ENCODE measurements around the gene TRIM7. TPM values are rescaled to one million over a fixed set of nuclear protein-coding genes. Genes with fewer than 3 reads are reported as not detected.

The TRIM7 gene
- total RNA-seq, 1 donor from 2014 or later = not detected

DNA sequence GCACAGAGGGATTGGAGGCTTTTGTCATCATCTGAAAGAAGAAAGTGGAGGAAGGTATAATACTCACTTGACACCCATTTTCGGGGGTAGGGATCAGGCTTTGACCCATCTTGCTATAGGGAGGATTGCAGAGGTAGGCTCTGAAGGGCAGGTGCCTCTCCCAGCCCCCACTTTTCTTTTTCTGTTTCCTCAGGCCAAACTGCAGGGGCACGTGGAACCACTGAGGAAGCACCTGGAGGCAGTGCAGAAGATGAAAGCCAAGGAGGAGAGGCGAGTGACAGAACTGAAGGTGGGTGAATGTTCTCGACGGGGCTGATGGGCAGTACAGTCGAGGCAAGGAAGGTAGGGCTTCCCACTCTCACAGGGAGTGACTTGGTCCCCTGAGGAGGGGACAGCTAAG, 25.6 kb upstream of the TRIM7 start:
- Mint-ChIP-seq H3K9me3 (no peaks in the 10 kb centered on the region), H3K27me3 (ENCODE audit: low read depth) (peaks cover 22% of the 10 kb centered on the region), H3K36me3 (ENCODE audit: low read depth) (peaks cover 12% of the 10 kb centered on the region), H3K4me1 (peaks cover 7% of the 10 kb centered on the region), H3K27ac (ENCODE audit: unreplicated experiment) (no peak overlapping the region), H3K4me3 (peak overlapping the region; percentile 68)
- DNase-seq (ENCODE audit: low read depth, low spot score) = no peak
- TF ChIP-seq, protein P1, sequence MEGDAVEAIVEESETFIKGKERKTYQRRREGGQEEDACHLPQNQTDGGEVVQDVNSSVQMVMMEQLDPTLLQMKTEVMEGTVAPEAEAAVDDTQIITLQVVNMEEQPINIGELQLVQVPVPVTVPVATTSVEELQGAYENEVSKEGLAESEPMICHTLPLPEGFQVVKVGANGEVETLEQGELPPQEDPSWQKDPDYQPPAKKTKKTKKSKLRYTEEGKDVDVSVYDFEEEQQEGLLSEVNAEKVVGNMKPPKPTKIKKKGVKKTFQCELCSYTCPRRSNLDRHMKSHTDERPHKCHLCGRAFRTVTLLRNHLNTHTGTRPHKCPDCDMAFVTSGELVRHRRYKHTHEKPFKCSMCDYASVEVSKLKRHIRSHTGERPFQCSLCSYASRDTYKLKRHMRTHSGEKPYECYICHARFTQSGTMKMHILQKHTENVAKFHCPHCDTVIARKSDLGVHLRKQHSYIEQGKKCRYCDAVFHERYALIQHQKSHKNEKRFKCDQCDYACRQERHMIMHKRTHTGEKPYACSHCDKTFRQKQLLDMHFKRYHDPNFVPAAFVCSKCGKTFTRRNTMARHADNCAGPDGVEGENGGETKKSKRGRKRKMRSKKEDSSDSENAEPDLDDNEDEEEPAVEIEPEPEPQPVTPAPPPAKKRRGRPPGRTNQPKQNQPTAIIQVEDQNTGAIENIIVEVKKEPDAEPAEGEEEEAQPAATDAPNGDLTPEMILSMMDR (conservative IDR thresholded peaks at IDR 0.05) = no peak

DNA sequence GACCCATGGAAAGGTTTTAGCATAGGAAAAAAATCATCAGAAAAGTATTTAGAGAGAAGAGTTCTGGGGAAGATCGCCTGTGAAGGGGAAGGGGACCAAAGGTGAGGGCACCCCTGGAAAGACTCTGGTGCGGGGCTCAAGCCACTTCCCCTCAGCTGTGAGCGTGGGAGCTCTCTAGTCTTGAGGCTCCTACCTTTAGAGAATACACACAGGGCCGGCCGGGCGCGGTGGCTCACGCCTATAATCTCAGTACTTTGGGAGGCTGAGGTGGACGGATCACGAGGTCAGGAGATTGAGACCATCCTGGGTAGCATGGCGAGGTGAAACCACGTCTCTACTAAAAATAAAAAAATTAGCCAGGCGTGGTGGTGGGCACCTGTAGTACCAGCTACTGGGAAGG, 25.0 kb upstream of the TRIM7 start:
- Mint-ChIP-seq H3K27me3 (ENCODE audit: low read depth) (peaks cover 19% of the 10 kb centered on the region), H3K4me1 (peaks cover 9% of the 10 kb centered on the region), H3K36me3 (ENCODE audit: low read depth) (peaks cover 8% of the 10 kb centered on the region), H3K27ac (ENCODE audit: unreplicated experiment) (no peak overlapping the region), H3K4me3 (peak overlapping the region; percentile 70), H3K9me3 (no peaks in the 10 kb centered on the region)
- TF ChIP-seq, protein P1 (conservative IDR thresholded peaks at IDR 0.05) = no peak
- DNase-seq (ENCODE audit: low read depth, low spot score) = no peak

DNA sequence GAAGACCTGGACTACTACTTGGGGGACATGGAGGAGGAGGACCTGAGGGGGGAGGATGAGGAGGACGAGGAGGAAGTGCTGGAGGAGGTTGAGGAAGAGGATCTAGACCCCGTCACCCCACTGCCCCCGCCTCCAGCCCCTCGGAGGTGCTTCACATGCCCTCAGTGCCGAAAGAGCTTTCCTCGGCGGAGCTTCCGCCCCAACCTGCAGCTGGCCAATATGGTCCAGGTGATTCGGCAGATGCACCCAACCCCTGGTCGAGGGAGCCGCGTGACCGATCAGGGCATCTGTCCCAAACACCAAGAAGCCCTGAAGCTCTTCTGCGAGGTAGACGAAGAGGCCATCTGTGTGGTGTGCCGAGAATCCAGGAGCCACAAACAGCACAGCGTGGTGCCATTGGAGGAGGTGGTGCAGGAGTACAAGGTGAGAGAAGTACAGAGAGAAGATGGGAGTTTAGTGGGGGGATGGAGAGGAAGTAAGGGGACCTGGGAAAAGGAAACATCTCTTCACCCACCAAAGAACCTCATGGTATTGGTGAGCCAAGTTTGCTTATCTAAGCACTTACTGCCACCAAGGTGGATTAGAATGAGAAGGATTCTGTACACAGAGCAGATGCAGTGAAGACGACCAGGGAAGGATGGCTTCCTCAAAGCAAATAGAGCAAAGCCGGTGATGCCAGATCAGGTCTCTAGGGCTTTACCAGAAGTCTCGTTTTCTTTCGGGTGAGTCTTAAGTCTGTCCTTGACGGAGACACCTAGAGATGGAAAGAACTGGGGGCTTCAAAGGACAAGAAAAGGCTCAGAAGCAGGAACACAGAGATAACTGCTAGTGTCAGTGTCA, 19.6 kb upstream of the TRIM7 start:
- Mint-ChIP-seq H3K36me3 (ENCODE audit: low read depth) (peaks cover 11% of the 10 kb centered on the region), H3K4me3 (peak overlapping the region; percentile 95), H3K27me3 (ENCODE audit: low read depth) (peaks cover 35% of the 10 kb centered on the region), H3K27ac (ENCODE audit: unreplicated experiment) (no peak overlapping the region), H3K4me1 (peaks cover 42% of the 10 kb centered on the region), H3K9me3 (peaks cover 6% of the 10 kb centered on the region)
- TF ChIP-seq, protein P1 (conservative IDR thresholded peaks at IDR 0.05) = no peak
- no peak for DNase-seq (ENCODE audit: low read depth, low spot score)

GRCh38 chr5:181223729-181224389, 18.9 kb upstream of the TRIM7 start:
- peaks cover 11% of the 10 kb centered on the region for H3K36me3 Mint-ChIP-seq (ENCODE audit: low read depth)
- TF ChIP-seq, protein P1 (conservative IDR thresholded peaks at IDR 0.05) = no peak
- peaks cover 42% of the 10 kb centered on the region for H3K4me1 Mint-ChIP-seq
- H3K27me3 Mint-ChIP-seq (ENCODE audit: low read depth) = peaks cover 40% of the 10 kb centered on the region
- peaks cover 6% of the 10 kb centered on the region for H3K9me3 Mint-ChIP-seq
- peak; percentile 64 for DNase-seq (ENCODE audit: low read depth, low spot score)
- H3K4me3 Mint-ChIP-seq = peak overlapping the region; percentile 95
- peak overlapping the region; percentile 99 for H3K27ac Mint-ChIP-seq (ENCODE audit: unreplicated experiment)

- Mint-ChIP-seq H3K27ac (ENCODE audit: unreplicated experiment) (peak within 1 kb of the TSS; percentile 99), H3K27me3 (ENCODE audit: low read depth) (peaks cover 46% of the 10 kb centered on the region), H3K36me3 (ENCODE audit: low read depth) (peaks cover 11% of the 10 kb centered on the region), H3K9me3 (peaks cover 6% of the 10 kb centered on the region), H3K4me3 (peak within 1 kb of the TSS; percentile 95), H3K4me1 (peaks cover 44% of the 10 kb centered on the region)
- TF ChIP-seq, protein P1 (conservative IDR thresholded peaks at IDR 0.05) = peak; percentile 9
- DNase-seq (ENCODE audit: low read depth, low spot score) = peak; percentile 97
Measured at GRCh38 chr5:181223058-181223728, 18.2 kb upstream of the TRIM7 start, which contains the start of gene TRIM41. TRIM41 (plus strand) TSS chr5:181223281; CDS start chr5:181224000, 719 bp downstream.
